Tibial nerve (tissue), 3 donors: ENCODE measurements around the gene LSM2.

ENCODE experiments used
- CTCF ChIP-seq, 5 experiments: fragments of 200-600 bp in 3 of 5; fragments of 450-650 bp in 2 of 5; sonication (generic) in 3 of 5; IDR thresholded peaks; one replicate each; pipeline ENCODE4 v1.5.1; 2016 to 2019; ENCODE audit warnings: antibody characterized with exemption in 5 of 5, mild to moderate bottlenecking in 3 of 5, moderate library complexity in 2 of 5
- POLR2A ChIP-seq, 2 donors: fragments of 450-650 bp; IDR thresholded peaks; one replicate each; pipeline ENCODE4 v1.6.1; 2017; ENCODE audit warnings: antibody characterized with exemption in 2 of 2, mild to moderate bottlenecking in 2 of 2, moderate library complexity in 2 of 2

- TF ChIP-seq CTCF (IDR thresholded peaks at IDR 0.05) (no peak), POLR2A (IDR thresholded peaks at IDR 0.05) (no peak)
Measured at GRCh38 chr6:31767096-31767645, 39.6 kb downstream of the LSM2 start.
